ENCODE measurements around the gene TAGLN2.
A peak's percentile ranks its signal among the peaks of the same experiment; 100 is the strongest.

Gene TAGLN2

GRCh38 chr1:159896546-159896930 is 28.8 kb downstream of the TAGLN2 start:
- DNase-seq = no peak

- DNase-seq = no peak
Observed at GRCh38 chr1:159895836-159896545, 29.3 kb downstream of the TAGLN2 start.

GRCh38 chr1:159895286-159895685 is 30.0 kb downstream of the TAGLN2 start:
- DNase-seq = no peak

GRCh38 chr1:159892944-159893343 is 32.4 kb downstream of the TAGLN2 start:
- no peak for DNase-seq

GRCh38 chr1:159891275-159892157 is 33.8 kb downstream of the TAGLN2 start:
- DNase-seq = peak; percentile 74

GRCh38 chr1:159890390-159890789 is 34.9 kb downstream of the TAGLN2 start:
- DNase-seq = no peak

GRCh38 chr1:159889821-159890252 is 35.5 kb downstream of the TAGLN2 start:
- DNase-seq = peak; percentile 41

- no peak for DNase-seq
Observed at GRCh38 chr1:159889202-159889601, 36.1 kb downstream of the TAGLN2 start.

- no peak for DNase-seq
Observed at GRCh38 chr1:159884296-159884695, 41.0 kb downstream of the TAGLN2 start.

- no peak for DNase-seq
Observed at GRCh38 chr1:159883134-159883533, 42.2 kb downstream of the TAGLN2 start.

- no peak for DNase-seq
Observed at GRCh38 chr1:159882527-159882862, 42.8 kb downstream of the TAGLN2 start.

GRCh38 chr1:159881622-159882526 is 43.4 kb downstream of the TAGLN2 start:
- no peak for DNase-seq

GRCh38 chr1:159880430-159880829 is 44.9 kb downstream of the TAGLN2 start:
- DNase-seq = no peak

- no peak for DNase-seq
Observed at GRCh38 chr1:159879977-159880376, 45.3 kb downstream of the TAGLN2 start.

- no peak for DNase-seq
Observed at GRCh38 chr1:159879136-159879535, 46.2 kb downstream of the TAGLN2 start.

- no peak for DNase-seq
Observed at GRCh38 chr1:159877695-159878444, 47.4 kb downstream of the TAGLN2 start.

GRCh38 chr1:159873530-159874143 is 51.7 kb downstream of the TAGLN2 start:
- DNase-seq = no peak

GRCh38 chr1:159872891-159873290 is 52.4 kb downstream of the TAGLN2 start:
- DNase-seq = no peak

GRCh38 chr1:159870704-159871103 is 54.6 kb downstream of the TAGLN2 start:
- no peak for DNase-seq

- DNase-seq = no peak
Observed at GRCh38 chr1:159869607-159870006, 55.7 kb downstream of the TAGLN2 start.

- no peak for DNase-seq
Observed at GRCh38 chr1:159869173-159869572, 56.1 kb downstream of the TAGLN2 start.

GRCh38 chr1:159868766-159869165 is 56.5 kb downstream of the TAGLN2 start:
- no peak for DNase-seq
